Spleen (tissue), 11 donors: ENCODE data around the gene MAMSTR. TPM values are rescaled to one million over a fixed set of nuclear protein-coding genes. Genes with fewer than 3 reads are reported as not detected.

Experiments used
- DNase-seq: peaks from one replicate; pipeline ENCODE4 v3.0.0-alpha.2; 2020
- H3K27ac ChIP-seq, 8 donors: fragments of 200-600 bp; sonication (generic) in 7 of 8; 1 replicate in 4 of 8; 2 replicates in 4 of 8; pipeline versions ENCODE4 v1.5.0 to v1.8.0; 2016 to 2021; ENCODE audit warnings: inconsistent platforms in 4 of 8, mild to moderate bottlenecking in 4 of 8, moderate library complexity in 1 of 8
- H3K27me3 ChIP-seq, 7 donors: fragments of 200-600 bp; sonication (generic) in 6 of 7; replicated peaks in 1 of 7; 1 replicate in 4 of 7; 2 replicates in 3 of 7; pipeline versions ENCODE4 v1.5.0 to v1.8.0; 2016 to 2021; ENCODE audit warnings: inconsistent platforms in 3 of 7, mild to moderate bottlenecking in 1 of 7
- H3K36me3 ChIP-seq, 6 donors: fragments of 200-600 bp; sonication (generic) in 5 of 6; 1 replicate in 4 of 6; 2 replicates in 2 of 6; pipeline versions ENCODE4 v1.5.0 to v1.8.0; 2016 to 2021; ENCODE audit warnings: inconsistent platforms in 2 of 6
- H3K4me1 ChIP-seq, 6 donors: fragments of 200-600 bp; sonication (generic) in 5 of 6; 1 replicate in 3 of 6; 2 replicates in 3 of 6; pipeline versions ENCODE4 v1.5.0 to v1.8.0; 2016 to 2021; ENCODE audit warnings: inconsistent platforms in 3 of 6
- H3K4me3 ChIP-seq, 8 donors: fragments of 200-600 bp; sonication (generic) in 7 of 8; 1 replicate in 4 of 8; 2 replicates in 4 of 8; pipeline versions ENCODE4 v1.5.0 to v1.8.0; 2016 to 2021; ENCODE audit warnings: inconsistent platforms in 4 of 8, mild to moderate bottlenecking in 4 of 8, moderate library complexity in 2 of 8
- H3K9me3 ChIP-seq, 8 donors: fragments of 200-600 bp; sonication (generic) in 7 of 8; 1 replicate in 4 of 8; 2 replicates in 4 of 8; pipeline versions ENCODE4 v1.5.0 to v1.8.0; 2016 to 2021; ENCODE audit warnings: inconsistent platforms in 4 of 8
- CTCF ChIP-seq, 11 experiments: fragments of 200-600 bp in 7 of 11; fragments of 450-650 bp in 4 of 11; sonication (generic) in 4 of 11; IDR thresholded peaks in 8 of 11; conservative IDR thresholded peaks in 3 of 11; 1 replicate in 7 of 11; 2 replicates in 4 of 11; pipeline versions ENCODE4 v1.4.0 to v1.8.0; 2016 to 2021; ENCODE audit warnings: antibody characterized with exemption in 11 of 11, inconsistent platforms in 4 of 11, mild to moderate bottlenecking in 1 of 11
- POLR2A ChIP-seq, 3 donors: fragments of 450-650 bp; IDR thresholded peaks; one replicate each; pipeline ENCODE4 v1.5.1; 2017; ENCODE audit warnings: antibody characterized with exemption in 3 of 3, mild to moderate bottlenecking in 1 of 3
- POLR2AphosphoS5 ChIP-seq, 3 donors: sonication (generic); formaldehyde crosslinking; IDR thresholded peaks; one replicate each; pipeline ENCODE4 v1.5.1; 2017; ENCODE audit warnings: antibody characterized with exemption in 3 of 3
- WGBS, 5 donors: extraction: QIAGEN DNeasy Blood & Tissue Kit in 3 of 5; methylation state at CpG; one replicate each; pipeline versions ENCODE4 v1.1.5 to v1.1.7; 2013 to 2018; 5-methylcytosine and 5-hydroxymethylcytosine counted together
- intact Hi-C: fragments of 100-400 bp; cut with DNase I; formaldehyde crosslinking; loops from one replicate; pipeline ENCODE4 v1.15.0; 2023; ENCODE audit warnings: low total_unique reads
- polyA plus RNA-seq, 3 donors: library from polyadenylated mRNA; stranded (reverse); fragments of 200-250 nt; gene quantifications; one replicate each; pipeline ENCODE4 v1.2.1, GENCODE V29; 2013
- total RNA-seq, 7 donors: library from RNA; depleted of rRNA in 3 of 7; stranded (reverse); fragments of >200 nt in 3 of 7; fragmentation: NEBNext Ultra II Directional in 4 of 7; extraction: Animal tissue kit (Norgen Biotek cat#: 25700) in 4 of 7; gene quantifications; one replicate each; pipeline versions ENCODE4 v1.1.0 to v1.2.1, GENCODE V29; 2016 to 2021
- donor health status: healthy with polysubstance abuse.
- donor health status: DM: no; HTN: no; CAD: no; lungs with moderate emphysema.
- donor health status: DM: no; HTN: no; CAD: no.
- donor health status: Bipolar disorder and iron deficiency.
- donor health status: healthy.
- donor health status: DM: no; HTN: no; CAD: no.
- donor health status: DM: yes; HTN: yes; CAD: no.

Gene MAMSTR
- total and polyA plus RNA-seq, 10 donors: 0.93 to 10.7 (median 3.9) TPM

GRCh38 chr19:48716562-48717291, 2.8 kb downstream of the MAMSTR start:
- Histone ChIP-seq H3K27ac (peak overlapping the region; percentile 15 to 88 (median 86)), H3K36me3 (peaks cover 0 to 8% (median 0%) of the 10 kb centered on the region in 6 donors), H3K4me3 (peak overlapping the region in 2 of 8 donors; percentile 13 to 24), H3K4me1 (peaks cover 16 to 88% (median 59%) of the 10 kb centered on the region in 6 donors), H3K9me3 (no peaks in the 10 kb centered on the region), H3K27me3 (no peaks in the 10 kb centered on the region)
- WGBS, 5 donors: 34 to 72% (median 53%) methylated on average over 18 to 24 of the region's 24 CpGs
- intact Hi-C loops: no loop called here
- peak; percentile 81 for DNase-seq
- TF ChIP-seq CTCF (IDR thresholded peaks at IDR 0.05 in 8 of 11, conservative IDR thresholded peaks at IDR 0.05 in 3 of 11): no peak
- TF ChIP-seq POLR2AphosphoS5 (IDR thresholded peaks at IDR 0.05): peak in 2 of 3 donors; percentile 64 to 70
- TF ChIP-seq POLR2A (IDR thresholded peaks at IDR 0.05): no peak

GRCh38 chr19:48715681-48716171, 3.8 kb downstream of the MAMSTR start:
- no peak for TF ChIP-seq POLR2AphosphoS5 (IDR thresholded peaks at IDR 0.05)
- TF ChIP-seq POLR2A (IDR thresholded peaks at IDR 0.05): no peak
- no peak for TF ChIP-seq CTCF (IDR thresholded peaks at IDR 0.05 in 8 of 11, conservative IDR thresholded peaks at IDR 0.05 in 3 of 11)
- H3K27ac ChIP-seq: peak overlapping the region in 7 of 8 donors; percentile 36 to 88 (median 86)
- H3K9me3 ChIP-seq: peaks cover 0 to 5% (median 0%) of the 10 kb centered on the region in 8 donors
- H3K4me1 ChIP-seq: peaks cover 16 to 78% (median 49%) of the 10 kb centered on the region in 6 donors
- no peaks in the 10 kb centered on the region for H3K27me3 ChIP-seq
- 62 to 84% (median 77%) methylated on average over 15 to 19 of the region's 19 CpGs for WGBS, 5 donors
- intact Hi-C loops: no loop called here
- H3K4me3 ChIP-seq: peak overlapping the region in 4 of 8 donors; percentile 56 to 75 (median 72)
- no peaks in the 10 kb centered on the region for H3K36me3 ChIP-seq
- DNase-seq: no peak

GRCh38 chr19:48714759-48715675, 4.5 kb downstream of the MAMSTR start:
- WGBS, 5 donors: 55 to 64% (median 59%) methylated on average over 25 to 26 of the region's 26 CpGs
- DNase-seq: no peak
- Histone ChIP-seq H3K4me1 (peaks cover 16 to 71% (median 44%) of the 10 kb centered on the region in 6 donors), H3K36me3 (no peaks in the 10 kb centered on the region), H3K27me3 (no peaks in the 10 kb centered on the region), H3K9me3 (peaks cover 0 to 5% (median 0%) of the 10 kb centered on the region in 8 donors), H3K4me3 (peak overlapping the region; percentile 25 to 78 (median 66)), H3K27ac (peak overlapping the region; percentile 55 to 88 (median 86))
- TF ChIP-seq CTCF (IDR thresholded peaks at IDR 0.05 in 8 of 11, conservative IDR thresholded peaks at IDR 0.05 in 3 of 11): no peak
- TF ChIP-seq POLR2A (IDR thresholded peaks at IDR 0.05): no peak
- no peak for TF ChIP-seq POLR2AphosphoS5 (IDR thresholded peaks at IDR 0.05)
- intact Hi-C loops: no loop called here
